ENCODE data around the gene GALNT16. TPM values are rescaled to one million over a fixed set of nuclear protein-coding genes. Genes with fewer than 3 reads are reported as not detected.
"Not testable (repeated sequence)": the region's sequence is repeated elsewhere in the genome, so short reads cannot be mapped to it uniquely, and the experiment has no call there.

Gene GALNT16
- total RNA-seq, 1 donor from 2014 or later, result 0.35 TPM

DNA sequence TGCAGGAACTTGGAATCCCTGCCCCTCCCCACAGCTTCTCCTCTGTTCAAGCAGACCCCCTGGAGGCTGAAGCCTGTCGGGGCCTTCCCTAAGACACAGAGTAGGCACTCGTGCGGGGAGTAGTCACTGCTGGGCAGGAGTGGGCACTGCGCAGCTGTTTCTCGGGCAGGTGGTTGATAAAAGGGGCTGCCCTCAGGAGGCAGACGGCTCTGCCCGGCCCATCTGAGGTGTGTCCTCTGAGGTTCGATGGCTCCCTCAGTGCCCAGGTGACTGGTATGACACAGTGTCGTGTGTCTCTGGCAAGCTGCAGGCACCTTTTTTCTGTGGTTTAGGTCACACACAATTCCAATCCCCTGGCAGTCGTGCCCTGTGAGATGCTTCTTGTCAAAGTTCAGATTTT, 10.1 kb downstream of the GALNT16 start:
- no peak for DNase-seq (ENCODE audit: low read depth)
- TF ChIP-seq, protein P1, sequence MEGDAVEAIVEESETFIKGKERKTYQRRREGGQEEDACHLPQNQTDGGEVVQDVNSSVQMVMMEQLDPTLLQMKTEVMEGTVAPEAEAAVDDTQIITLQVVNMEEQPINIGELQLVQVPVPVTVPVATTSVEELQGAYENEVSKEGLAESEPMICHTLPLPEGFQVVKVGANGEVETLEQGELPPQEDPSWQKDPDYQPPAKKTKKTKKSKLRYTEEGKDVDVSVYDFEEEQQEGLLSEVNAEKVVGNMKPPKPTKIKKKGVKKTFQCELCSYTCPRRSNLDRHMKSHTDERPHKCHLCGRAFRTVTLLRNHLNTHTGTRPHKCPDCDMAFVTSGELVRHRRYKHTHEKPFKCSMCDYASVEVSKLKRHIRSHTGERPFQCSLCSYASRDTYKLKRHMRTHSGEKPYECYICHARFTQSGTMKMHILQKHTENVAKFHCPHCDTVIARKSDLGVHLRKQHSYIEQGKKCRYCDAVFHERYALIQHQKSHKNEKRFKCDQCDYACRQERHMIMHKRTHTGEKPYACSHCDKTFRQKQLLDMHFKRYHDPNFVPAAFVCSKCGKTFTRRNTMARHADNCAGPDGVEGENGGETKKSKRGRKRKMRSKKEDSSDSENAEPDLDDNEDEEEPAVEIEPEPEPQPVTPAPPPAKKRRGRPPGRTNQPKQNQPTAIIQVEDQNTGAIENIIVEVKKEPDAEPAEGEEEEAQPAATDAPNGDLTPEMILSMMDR (conservative IDR thresholded peaks at IDR 0.05; ENCODE audit: low read depth, low read length), result no peak
- H3K4me3 ChIP-seq (ENCODE audit: low read depth, low read length), result no peak overlapping the region

DNA sequence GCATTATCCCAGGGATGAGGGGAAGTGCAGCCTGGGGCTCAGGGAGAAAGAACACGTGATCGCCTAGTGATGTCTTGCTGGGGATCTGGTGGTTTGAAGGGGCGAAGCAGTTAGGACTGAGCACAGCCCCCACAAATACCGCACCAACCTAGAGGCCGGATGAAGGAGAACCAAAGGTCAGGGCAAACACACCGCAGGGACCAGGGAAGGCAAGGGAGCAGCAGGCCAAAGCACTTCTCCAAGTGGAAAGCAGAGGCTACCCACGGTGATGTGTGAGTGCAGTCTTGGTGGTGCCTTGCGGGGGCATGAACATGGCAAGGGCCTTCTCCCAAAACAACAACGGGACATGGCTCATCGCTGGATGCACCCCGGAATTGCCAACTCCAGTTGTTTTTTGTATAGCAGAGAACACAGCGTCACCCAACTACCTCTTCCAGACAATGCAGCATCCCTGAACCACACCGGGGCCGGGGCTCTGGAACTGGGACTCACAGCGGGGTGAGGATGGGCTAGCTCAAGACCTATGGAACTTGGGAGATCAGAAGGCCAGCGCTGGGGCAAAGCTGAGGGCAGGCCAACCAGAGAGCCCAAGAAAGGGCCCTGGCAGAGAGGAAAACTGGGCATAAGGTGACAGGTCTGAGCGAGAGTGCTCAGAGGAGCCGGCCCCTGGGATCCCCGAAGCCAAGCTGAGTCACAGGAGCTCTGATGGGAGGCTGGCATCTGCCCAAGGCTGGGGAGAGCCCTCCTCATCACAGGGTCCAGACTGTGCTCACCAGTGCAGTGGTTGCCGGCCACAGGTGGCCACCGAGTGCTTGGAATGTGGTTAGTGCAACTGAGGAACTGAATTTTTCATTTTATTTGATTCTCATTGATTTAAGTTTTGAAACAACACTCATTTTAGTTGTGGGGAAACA, 11.1 kb downstream of the GALNT16 start:
- DNase-seq (ENCODE audit: low read depth), result no peak
- TF ChIP-seq, protein P1 (conservative IDR thresholded peaks at IDR 0.05; ENCODE audit: low read depth, low read length), result no peak
- no peak overlapping the region for H3K4me3 ChIP-seq (ENCODE audit: low read depth, low read length)

DNA sequence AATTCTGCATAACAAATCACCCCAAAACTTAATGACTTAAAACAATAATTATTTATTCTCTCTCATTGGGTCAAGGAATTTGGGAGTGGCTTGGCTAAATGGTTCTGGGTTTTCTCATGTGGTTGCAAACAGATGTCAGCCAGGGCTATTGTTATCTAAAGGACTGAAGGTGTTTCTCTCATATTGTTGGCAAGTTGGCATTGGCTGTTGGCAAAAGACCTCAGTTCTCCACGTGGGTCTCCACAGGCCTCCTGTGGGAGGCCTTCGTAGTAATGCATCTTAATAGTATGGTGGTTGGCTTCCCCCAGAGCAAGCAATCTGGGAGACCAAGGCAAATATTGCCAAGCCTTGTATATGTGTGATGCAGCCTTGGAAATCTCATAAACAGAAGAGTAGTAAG, 14.4 kb downstream of the GALNT16 start:
- DNase-seq (ENCODE audit: low read depth), result no peak
- H3K4me3 ChIP-seq (ENCODE audit: low read depth, low read length), result no peak overlapping the region
- TF ChIP-seq, protein P1 (conservative IDR thresholded peaks at IDR 0.05; ENCODE audit: low read depth, low read length), result no peak

- no peak for DNase-seq (ENCODE audit: low read depth)
- H3K4me3 ChIP-seq (ENCODE audit: low read depth, low read length), result no peak overlapping the region
- TF ChIP-seq, protein P1 (conservative IDR thresholded peaks at IDR 0.05; ENCODE audit: low read depth, low read length), result no peak
These were observed 15.4 kb downstream of the GALNT16 start for GRCh38 chr14:69275331-69275730.

DNA sequence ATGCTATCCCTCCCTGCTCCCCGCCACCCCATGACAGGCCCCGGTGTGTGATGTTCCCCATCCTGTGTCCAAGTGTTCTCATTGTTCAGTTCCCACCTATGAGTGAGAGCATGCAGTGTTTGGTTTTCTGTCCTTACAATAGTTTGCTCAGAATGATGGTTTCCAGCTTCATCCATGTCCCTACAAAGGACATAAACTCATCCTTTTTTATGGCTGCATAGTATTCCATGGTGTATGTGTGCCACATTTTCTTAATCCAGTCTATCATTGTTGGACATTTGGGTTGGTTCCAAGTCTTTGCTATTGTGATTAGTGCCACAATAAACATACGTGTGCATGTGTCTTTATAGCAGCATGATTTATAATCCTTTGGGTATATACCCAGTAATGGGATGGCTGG, 17.4 kb downstream of the GALNT16 start:
- not testable (repeated sequence) for H3K4me3 ChIP-seq (ENCODE audit: low read depth, low read length); DNase-seq (ENCODE audit: low read depth)

GRCh38 chr14:69280746-69281291, 20.9 kb downstream of the GALNT16 start:
- H3K4me3 ChIP-seq (ENCODE audit: low read depth, low read length), result no peak overlapping the region
- TF ChIP-seq, protein P1 (conservative IDR thresholded peaks at IDR 0.05; ENCODE audit: low read depth, low read length), result no peak
- no peak for DNase-seq (ENCODE audit: low read depth)

GRCh38 chr14:69281450-69282169, 21.7 kb downstream of the GALNT16 start:
- TF ChIP-seq, protein P1 (conservative IDR thresholded peaks at IDR 0.05; ENCODE audit: low read depth, low read length), result no peak

More at GRCh38 chr14:69281450-69282169, 21.7 kb downstream of the GALNT16 start:
- DNase-seq (ENCODE audit: low read depth), result no peak
- H3K4me3 ChIP-seq (ENCODE audit: low read depth, low read length), result no peak overlapping the region
